ENCODE data around the gene TECPR2.

TECPR2 gene

DNA sequence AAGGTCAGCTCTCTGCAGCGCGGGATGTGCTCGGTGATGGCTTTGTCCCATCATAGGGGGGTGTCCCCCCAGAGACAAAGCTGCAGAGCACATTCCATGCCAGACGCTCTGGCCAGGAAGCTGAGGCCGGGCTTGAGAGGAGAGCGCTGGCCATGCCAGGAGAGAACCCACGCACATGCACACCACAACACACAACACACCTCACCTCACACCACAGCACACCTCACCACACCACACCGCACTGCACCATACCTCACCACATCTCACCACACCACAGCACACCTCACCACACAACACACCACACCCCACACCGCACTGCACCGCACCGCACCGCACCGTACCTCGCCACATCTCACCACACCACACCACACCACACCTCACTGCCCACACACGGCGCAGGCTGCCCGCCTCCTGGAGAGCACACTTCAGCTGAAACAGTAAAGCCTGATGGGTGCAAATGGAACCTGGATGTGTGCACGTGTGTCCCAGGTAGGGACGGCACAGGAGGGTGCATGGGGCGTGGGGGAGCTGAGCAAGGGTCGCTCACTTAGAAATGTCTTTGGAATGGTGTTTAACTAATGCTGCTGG lies 136.0 kb downstream of the TECPR2 start:
- Histone ChIP-seq H3K9me2 (replicated peaks; ENCODE audit: control insufficient read depth, low read length) (no peaks in the 10 kb centered on the region), H3K27ac (ENCODE audit: low read depth, low read length) (no peak overlapping the region), H3K9me3 (ENCODE audit: control insufficient read depth, insufficient read depth, low read length) (no peaks in the 10 kb centered on the region), H3K4me2 (ENCODE audit: low read length) (no peak overlapping the region), H3K27me3 (ENCODE audit: control insufficient read depth, low read length) (no peaks in the 10 kb centered on the region), H3F3A (ENCODE audit: control insufficient read depth, insufficient read depth) (peaks cover 3% of the 10 kb centered on the region; the same call in 1 of the 2 replicates), H3K4me3 (ENCODE audit: low read length) (no peak overlapping the region), H3K4me1 (ENCODE audit: control insufficient read depth, low read length) (no peaks in the 10 kb centered on the region), H4K20me1 (ENCODE audit: control insufficient read depth, insufficient read depth, low read depth, low read length) (no peaks in the 10 kb centered on the region), H3K36me3 (ENCODE audit: control insufficient read depth, low read length) (peaks cover 8% of the 10 kb centered on the region; the same call in 1 of the 2 replicates), H3K79me2 (ENCODE audit: control insufficient read depth, low read length) (no peaks in the 10 kb centered on the region)
- no peak for TF ChIP-seq EZH2phosphoT487 (IDR thresholded peaks at IDR 0.05; ENCODE audit: borderline replicate concordance, low read length)
- TF ChIP-seq, protein P1, sequence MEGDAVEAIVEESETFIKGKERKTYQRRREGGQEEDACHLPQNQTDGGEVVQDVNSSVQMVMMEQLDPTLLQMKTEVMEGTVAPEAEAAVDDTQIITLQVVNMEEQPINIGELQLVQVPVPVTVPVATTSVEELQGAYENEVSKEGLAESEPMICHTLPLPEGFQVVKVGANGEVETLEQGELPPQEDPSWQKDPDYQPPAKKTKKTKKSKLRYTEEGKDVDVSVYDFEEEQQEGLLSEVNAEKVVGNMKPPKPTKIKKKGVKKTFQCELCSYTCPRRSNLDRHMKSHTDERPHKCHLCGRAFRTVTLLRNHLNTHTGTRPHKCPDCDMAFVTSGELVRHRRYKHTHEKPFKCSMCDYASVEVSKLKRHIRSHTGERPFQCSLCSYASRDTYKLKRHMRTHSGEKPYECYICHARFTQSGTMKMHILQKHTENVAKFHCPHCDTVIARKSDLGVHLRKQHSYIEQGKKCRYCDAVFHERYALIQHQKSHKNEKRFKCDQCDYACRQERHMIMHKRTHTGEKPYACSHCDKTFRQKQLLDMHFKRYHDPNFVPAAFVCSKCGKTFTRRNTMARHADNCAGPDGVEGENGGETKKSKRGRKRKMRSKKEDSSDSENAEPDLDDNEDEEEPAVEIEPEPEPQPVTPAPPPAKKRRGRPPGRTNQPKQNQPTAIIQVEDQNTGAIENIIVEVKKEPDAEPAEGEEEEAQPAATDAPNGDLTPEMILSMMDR (IDR thresholded peaks at IDR 0.05; ENCODE audit: low read depth, low read length, poor library complexity, severe bottlenecking) = no peak

DNA sequence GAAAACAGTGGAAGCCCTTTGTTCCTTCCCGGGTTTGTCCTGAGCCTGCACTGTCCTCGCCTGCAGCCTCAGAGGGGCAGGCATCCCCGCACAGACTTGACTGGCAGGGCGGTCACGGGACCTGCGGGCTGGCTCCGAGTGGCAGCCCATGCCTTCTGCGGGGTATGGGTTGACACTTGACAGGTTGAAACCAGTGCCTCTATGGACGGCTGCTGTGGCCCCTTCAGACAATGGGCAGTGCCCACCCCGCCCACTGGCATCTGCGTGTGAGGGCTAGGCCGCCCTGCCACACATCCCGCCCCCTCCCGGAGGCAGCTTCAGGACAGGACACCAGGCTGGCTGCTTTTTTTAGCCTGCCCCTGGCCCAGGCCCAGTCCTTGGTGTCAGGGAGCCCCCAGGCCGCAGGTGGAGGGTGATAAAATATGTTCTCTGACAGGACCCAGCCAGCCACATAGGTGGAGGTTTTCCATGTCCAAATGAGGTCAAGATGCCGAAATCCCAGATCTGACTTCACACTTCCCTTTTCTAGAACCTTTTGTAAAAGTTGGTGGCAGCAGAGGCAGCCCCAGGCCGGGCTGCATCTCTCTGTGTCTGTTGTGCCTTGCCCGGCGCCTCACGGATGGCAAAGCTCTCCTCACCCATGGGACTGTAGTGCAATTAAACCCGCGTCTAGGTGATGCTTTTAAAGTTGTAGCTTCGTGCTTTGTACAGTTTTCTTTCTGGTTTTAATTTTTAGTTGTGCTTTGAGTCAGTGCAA lies 136.8 kb downstream of the TECPR2 start:
- Histone ChIP-seq H3K36me3 (ENCODE audit: control insufficient read depth, low read length) (peaks cover 8% of the 10 kb centered on the region; the same call in 1 of the 2 replicates), H3K4me1 (ENCODE audit: control insufficient read depth, low read length) (no peaks in the 10 kb centered on the region), H4K20me1 (ENCODE audit: control insufficient read depth, insufficient read depth, low read depth, low read length) (no peaks in the 10 kb centered on the region), H3F3A (ENCODE audit: control insufficient read depth, insufficient read depth) (peaks cover 3% of the 10 kb centered on the region; the same call in 1 of the 2 replicates), H3K4me3 (ENCODE audit: low read length) (no peak overlapping the region), H3K27ac (ENCODE audit: low read depth, low read length) (no peak overlapping the region), H3K79me2 (ENCODE audit: control insufficient read depth, low read length) (no peaks in the 10 kb centered on the region), H3K27me3 (ENCODE audit: control insufficient read depth, low read length) (no peaks in the 10 kb centered on the region), H3K4me2 (ENCODE audit: low read length) (no peak overlapping the region), H3K9me2 (replicated peaks; ENCODE audit: control insufficient read depth, low read length) (no peaks in the 10 kb centered on the region), H3K9me3 (ENCODE audit: control insufficient read depth, insufficient read depth, low read length) (no peaks in the 10 kb centered on the region)
- no peak for TF ChIP-seq EZH2phosphoT487 (IDR thresholded peaks at IDR 0.05; ENCODE audit: borderline replicate concordance, low read length)
- TF ChIP-seq, protein P1 (IDR thresholded peaks at IDR 0.05; ENCODE audit: low read depth, low read length, poor library complexity, severe bottlenecking) = no peak

DNA sequence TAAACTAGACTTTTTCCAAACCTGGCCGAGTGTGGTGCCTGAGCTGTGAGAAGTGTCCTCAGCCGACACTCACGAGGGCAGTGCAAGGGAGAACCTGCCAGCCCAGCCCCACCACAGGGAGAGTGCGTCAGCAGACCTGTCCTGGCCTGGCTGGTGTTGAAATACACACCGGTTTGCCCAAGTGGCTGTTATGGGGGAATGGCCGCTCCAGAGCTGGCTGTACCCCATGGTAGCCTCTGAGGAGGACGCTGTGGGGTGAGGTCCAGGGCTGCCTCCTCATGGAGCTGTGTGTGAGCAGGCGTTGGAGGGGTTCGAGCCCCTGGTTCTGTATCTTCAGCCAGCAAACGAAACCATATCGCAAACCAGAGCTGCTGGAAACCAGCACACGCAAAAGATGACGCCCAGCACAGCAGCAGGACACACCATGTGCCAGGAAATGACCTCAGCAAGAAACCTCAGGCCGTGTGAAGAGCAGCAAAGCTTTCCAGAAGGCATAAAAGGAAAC lies 137.5 kb downstream of the TECPR2 start:
- H4K20me1 ChIP-seq (ENCODE audit: control insufficient read depth, insufficient read depth, low read depth, low read length) = no peaks in the 10 kb centered on the region
- no peaks in the 10 kb centered on the region for H3K4me1 ChIP-seq (ENCODE audit: control insufficient read depth, low read length)
- H3K4me3 ChIP-seq (ENCODE audit: low read length) = no peak overlapping the region
- H3K9me3 ChIP-seq (ENCODE audit: control insufficient read depth, insufficient read depth, low read length) = no peaks in the 10 kb centered on the region
- no peaks in the 10 kb centered on the region for H3K9me2 ChIP-seq (replicated peaks; ENCODE audit: control insufficient read depth, low read length)
- TF ChIP-seq, protein P1 (IDR thresholded peaks at IDR 0.05; ENCODE audit: low read depth, low read length, poor library complexity, severe bottlenecking) = no peak
- TF ChIP-seq EZH2phosphoT487 (IDR thresholded peaks at IDR 0.05; ENCODE audit: borderline replicate concordance, low read length) = no peak
- H3F3A ChIP-seq (ENCODE audit: control insufficient read depth, insufficient read depth) = peaks cover 3% of the 10 kb centered on the region; the same call in 1 of the 2 replicates
- H3K4me2 ChIP-seq (ENCODE audit: low read length) = no peak overlapping the region
- H3K79me2 ChIP-seq (ENCODE audit: control insufficient read depth, low read length) = no peaks in the 10 kb centered on the region
- peaks cover 8% of the 10 kb centered on the region; the same call in 1 of the 2 replicates for H3K36me3 ChIP-seq (ENCODE audit: control insufficient read depth, low read length)
- H3K27me3 ChIP-seq (ENCODE audit: control insufficient read depth, low read length) = no peaks in the 10 kb centered on the region
- H3K27ac ChIP-seq (ENCODE audit: low read depth, low read length) = no peak overlapping the region

Measured in DOHH2 (cell line).